ENCODE data around the gene SULT1A2.
"Not testable (repeated sequence)": the region's sequence is repeated elsewhere in the genome, so short reads cannot be mapped to it uniquely, and the experiment has no call there.

The SULT1A2 gene

DNA sequence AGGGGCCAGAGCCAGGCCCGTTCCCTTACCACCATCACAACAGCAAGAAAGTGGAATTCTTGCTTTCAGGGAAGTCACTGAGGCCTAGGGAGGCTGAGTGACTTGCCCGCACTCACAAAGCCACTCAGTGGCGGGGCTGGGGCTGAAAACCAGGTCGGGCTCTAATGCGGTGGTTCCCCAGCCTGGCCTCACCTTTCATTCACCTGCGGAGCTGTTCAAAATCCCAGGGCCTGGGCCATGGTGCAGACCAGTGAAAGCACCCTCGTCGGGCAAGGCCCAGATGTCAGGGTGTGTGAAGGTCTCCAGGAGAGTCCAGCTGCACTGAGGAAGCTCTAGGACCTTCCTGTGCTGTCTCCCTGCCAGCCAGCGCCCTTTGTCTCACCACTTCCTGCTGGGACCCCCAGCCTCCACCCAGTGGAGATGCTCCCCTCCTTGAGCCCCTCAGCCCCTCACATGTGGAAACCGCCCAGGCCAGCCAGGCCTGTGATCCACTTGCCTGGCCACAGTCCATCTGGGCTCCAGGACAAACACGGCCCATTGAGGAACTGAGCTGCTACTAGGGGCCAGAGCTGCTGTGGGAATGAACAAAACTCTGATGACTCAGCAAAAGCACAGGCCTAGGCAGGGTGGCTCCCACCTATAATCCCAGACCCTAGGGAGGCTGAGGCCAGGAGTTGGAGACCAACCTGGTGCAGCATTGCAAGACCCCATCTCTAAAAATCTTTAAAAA, 12.2 kb upstream of the SULT1A2 start:
- not testable (repeated sequence) for DNase-seq

GRCh38 chr16:28608496-28608808, 11.6 kb upstream of the SULT1A2 start:
- not testable (repeated sequence) for DNase-seq

- not testable (repeated sequence) for DNase-seq
Observed at GRCh38 chr16:28607681-28608495, 11.0 kb upstream of the SULT1A2 start.

DNA sequence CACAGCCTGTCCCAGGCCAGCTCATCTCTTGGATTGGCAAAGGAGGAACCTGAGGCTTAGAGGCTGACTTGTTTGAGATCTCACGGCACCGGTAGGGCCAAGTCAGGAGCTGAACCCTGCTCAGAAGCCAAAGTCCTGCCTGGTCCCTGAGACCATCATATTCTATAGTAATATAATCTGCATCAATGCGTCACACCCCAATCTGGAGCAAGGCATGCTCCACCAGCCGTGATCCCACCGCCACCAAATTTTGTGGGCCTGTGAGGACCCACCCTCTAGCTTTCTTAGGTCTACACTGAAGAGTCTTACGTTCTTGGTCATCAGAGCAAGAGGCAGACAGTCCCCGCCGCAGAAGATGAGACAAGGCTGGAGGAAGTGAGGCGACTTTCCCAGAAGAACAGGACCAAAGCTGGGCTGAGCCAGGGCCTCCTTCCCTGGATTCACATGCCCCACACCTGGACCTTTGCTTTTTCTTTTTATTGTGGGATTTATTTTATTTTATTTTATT, 10.3 kb upstream of the SULT1A2 start:
- DNase-seq = no peak

- DNase-seq = no peak
Observed at GRCh38 chr16:28606291-28607115, 9.7 kb upstream of the SULT1A2 start.

DNA sequence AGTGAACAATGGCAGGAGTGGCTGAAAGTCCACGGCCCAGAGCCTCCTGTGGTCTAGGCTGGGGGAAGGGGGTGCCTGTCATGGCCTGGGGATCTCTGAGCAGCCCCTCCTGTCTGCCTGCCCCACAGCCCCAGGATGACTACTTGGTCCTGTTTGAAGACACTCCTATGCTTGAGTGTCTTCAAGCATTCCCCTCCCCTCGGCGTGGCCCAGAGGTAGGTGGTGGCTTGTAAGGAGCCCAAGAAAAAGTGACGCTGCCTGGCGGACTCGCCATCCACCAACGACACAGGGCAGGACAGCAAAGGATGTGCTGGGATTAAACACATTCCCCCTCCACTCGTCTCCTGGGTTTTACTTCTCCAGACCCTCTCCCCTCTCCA, 7.3 kb upstream of the SULT1A2 start:
- DNase-seq = no peak

DNA sequence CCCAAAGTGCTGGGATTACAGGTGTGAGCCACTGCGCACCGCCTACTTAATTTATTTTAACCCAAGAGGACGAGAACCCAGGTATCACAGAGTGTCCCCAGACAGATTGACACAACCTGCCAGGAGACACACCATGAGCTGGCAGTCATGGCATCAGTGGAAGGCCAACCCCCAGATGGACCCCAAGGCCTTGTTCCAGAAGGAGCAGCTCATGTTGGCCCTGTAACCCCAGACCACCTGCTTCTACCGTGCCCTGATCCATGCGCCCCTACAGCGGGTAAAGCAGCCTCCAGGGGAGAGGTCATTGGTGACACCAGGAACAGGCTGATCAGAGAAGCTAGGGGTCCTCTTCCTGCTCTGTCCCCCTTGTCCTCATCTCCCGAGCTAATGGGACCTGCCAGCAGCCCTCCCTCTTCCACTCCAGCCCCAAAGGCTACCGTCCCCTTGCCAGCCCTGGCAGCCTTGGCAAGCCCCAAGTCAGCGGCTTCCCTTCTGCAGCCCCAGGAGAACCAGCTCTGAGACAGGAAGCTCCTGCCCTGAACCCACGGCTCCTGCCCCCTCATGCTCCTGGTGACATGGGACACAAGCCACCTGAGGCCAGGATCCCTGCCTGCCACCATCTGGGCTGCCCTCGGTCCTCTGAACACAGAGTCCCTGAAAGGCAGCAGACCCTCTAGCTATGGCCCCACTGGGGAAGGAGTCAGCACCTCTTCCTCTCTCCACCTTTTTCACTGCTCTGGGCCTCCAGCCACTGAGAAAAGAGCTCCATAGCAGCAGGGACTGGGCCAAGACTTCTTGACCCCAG, 6.7 kb upstream of the SULT1A2 start:
- no peak for DNase-seq

DNA sequence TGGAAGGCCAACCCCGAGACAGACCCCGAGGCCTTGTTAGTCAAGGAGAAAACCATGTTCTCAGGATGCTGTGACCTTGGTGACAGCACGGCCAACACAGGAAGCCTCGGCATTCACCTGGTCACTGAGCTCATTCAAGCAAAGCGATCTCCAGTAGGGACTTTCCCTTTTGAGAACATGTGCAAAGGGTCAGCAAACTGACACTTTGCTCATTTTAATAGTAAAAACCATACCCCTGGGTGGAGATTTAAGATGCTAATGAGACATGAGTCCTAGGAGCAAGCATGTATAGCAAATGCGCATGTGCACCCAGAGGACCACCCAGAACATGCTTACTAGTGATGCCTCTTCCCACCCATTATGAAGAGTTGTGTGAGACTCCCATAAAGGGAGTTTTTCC, 5.7 kb upstream of the SULT1A2 start:
- no peak for DNase-seq

DNA sequence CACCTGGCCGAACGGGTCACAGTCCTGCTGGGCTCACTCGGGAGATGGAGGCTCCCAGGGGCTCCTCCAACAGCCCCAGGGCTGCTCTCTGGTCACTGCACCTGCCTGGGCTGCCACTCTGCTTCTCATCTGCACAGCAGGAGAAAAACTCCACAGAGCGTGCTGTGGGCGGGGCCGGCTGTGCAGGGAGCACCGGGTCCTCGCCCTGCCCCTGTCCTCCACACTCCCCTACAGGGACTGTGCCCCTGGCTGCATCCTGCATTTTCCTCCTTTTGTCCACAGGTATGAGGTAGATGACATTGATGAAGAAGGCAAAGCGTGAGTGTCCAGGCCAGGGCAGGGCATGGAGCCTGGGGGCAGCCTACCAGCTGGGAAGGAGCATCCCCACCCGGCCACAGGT, 5.2 kb upstream of the SULT1A2 start:
- not testable (repeated sequence) for DNase-seq

GRCh38 chr16:28601589-28601988, 4.7 kb upstream of the SULT1A2 start:
- DNase-seq = not testable (repeated sequence)

DNA sequence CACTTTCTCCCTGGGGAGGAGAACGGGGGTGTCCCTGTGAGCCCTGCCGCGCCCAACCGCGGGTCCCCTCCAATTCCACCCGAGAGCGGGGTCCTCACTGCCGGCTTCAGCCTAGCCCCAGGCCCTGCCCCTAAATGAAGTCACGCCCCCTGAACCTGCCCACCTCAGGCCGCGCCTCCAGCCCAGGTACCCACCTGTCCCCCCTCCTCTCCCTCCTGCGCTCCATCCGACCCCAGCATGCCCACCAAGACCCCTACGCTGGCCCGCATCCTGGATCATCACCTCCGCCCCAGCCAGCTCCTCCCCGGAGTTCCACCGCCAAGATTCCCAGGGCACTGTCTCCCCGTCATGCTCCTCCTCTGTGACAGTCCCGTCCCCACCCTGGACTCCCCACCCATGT, 4.1 kb upstream of the SULT1A2 start:
- DNase-seq = not testable (repeated sequence)

- DNase-seq = not testable (repeated sequence)
Observed at GRCh38 chr16:28599377-28600285, 2.8 kb upstream of the SULT1A2 start.

GRCh38 chr16:28597692-28598261, 927 bp upstream of the SULT1A2 start:
- no peak for DNase-seq

GRCh38 chr16:28596115-28596630, 677 bp downstream of the SULT1A2 start:
- DNase-seq = no peak

GRCh38 chr16:28595451-28595850, 1.4 kb downstream of the SULT1A2 start:
- not testable (repeated sequence) for DNase-seq

DNA sequence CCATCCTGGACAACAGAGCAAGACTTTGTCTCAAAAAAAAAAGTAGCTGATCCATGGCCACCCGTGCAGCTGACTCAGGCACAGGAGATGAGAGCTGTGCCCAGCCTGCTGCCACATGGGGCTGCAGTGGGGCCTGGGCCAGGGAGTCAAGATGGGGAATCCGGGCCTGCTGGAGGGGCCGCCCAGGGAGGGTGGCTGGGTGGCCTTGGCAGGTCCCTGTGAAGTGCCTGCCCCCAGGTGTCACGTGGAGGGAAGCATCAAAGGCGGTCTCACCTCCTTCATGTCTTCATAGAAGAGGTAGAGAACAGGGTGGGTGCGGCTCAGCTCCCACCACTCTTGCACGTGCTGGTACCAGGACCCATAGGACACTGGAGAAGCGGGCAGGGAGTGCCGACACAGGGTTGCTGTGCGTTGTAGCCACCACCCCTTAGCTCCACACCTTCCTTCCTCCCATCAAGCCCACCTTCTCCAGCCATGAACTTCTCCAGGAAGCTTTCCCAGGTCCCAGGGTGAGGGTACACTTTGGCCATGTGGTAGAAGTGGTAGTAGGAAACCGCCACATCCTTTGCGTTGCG, 3.8 kb downstream of the SULT1A2 start:
- DNase-seq = no peak

GRCh38 chr16:28592511-28592910, 4.3 kb downstream of the SULT1A2 start:
- no peak for DNase-seq

GRCh38 chr16:28591355-28591754, 5.5 kb downstream of the SULT1A2 start:
- DNase-seq = no peak

DNA sequence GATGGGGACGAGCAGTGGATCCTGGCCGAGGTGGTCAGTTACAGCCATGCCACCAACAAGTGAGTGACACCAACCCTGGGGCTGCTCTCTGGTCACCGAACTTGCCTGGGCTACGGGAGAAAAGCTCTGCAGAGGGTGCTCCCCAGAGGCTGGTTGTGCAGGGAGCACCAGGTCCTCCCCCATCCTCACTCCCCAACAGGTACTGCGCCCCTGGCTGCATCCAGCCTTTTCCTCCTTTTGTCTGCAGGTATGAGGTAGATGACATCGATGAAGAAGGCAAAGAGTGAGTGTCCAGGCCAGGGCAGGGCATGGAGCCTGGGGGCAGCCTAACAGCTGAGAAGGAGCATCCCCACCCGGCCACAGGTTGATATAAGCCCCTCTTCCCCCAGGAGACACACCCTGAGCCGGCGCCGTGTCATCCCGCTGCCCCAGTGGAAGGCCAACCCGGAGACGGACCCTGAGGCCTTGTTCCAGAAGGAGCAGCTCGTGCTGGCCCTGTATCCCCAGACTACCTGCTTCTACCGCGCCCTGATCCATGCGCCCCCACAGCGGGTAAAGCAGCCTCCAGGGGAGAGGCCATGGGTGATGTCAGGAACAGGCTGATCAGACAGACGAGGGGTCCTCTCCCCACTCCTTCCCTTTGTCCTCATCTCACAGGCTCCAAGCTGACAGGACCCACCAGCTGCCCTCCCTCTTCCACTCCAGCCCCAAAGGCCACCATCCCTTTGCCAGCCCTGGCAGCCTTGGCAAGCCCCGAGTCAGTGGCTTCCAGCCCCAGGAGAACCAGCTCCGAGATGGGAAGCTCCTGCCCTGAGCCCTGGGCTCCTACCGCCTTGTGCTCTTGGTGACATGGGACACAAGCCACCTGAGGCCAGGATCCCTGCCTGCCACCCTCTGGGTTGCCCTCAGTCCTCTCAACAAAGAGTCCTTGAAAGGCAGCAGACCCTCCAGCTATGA, 6.2 kb downstream of the SULT1A2 start:
- no peak for DNase-seq

Measured in NCI-H1105 treated with DMSO at 0.1 percent for 48 hours (cell line).